SU-DHL-6 (cell line): ENCODE results near the gene DBF4B.

Experiments
- H2AFZ ChIP-seq: fragments of 200-600 bp; sonication (generic); 2 replicates; pipeline ENCODE4 v1.6.1; 2014; ENCODE audit warnings: low read depth, mild to moderate bottlenecking, moderate library complexity, mixed read lengths, antibody characterized with exemption, low read length; ENCODE audit not compliant: severe bottlenecking
- H3F3A ChIP-seq: fragments of 200-600 bp; shearing (Covaris generic); 2 replicates; pipeline ENCODE4 v1.6.0; 2016; ENCODE audit warnings: antibody characterized with exemption, mild to moderate bottlenecking; ENCODE audit not compliant: insufficient read depth
- H3K27ac ChIP-seq: fragments of 200-600 bp; sonication (generic); 2 replicates; pipeline ENCODE4 v1.5.1; 2016; ENCODE audit warnings: low read depth, mild to moderate bottlenecking, low read length, moderate library complexity, mixed read lengths
- H3K27me3 ChIP-seq: fragments of 200-600 bp; sonication (generic), shearing (Covaris generic); 2 replicates; pipeline ENCODE4 v1.6.0; 2014; ENCODE audit warnings: mild to moderate bottlenecking, low read length
- H3K36me3 ChIP-seq: fragments of 200-600 bp; sonication (generic); 2 replicates; pipeline ENCODE4 v1.6.1; 2014; ENCODE audit warnings: mild to moderate bottlenecking, low read length, mixed read lengths
- H3K4me2 ChIP-seq: fragments of 300-600, 200-600 bp; shearing (Covaris generic), sonication (generic); 2 replicates; pipeline ENCODE4 v1.6.0; 2014; ENCODE audit warnings: low read length, low read depth, mild to moderate bottlenecking; ENCODE audit not compliant: poor library complexity, severe bottlenecking
- H3K4me3 ChIP-seq: fragments of 200-600 bp; sonication (generic); 2 replicates; pipeline ENCODE4 v1.5.1; 2014; ENCODE audit warnings: antibody characterized with exemption, low read length, mild to moderate bottlenecking, mixed read lengths; ENCODE audit not compliant: insufficient read depth, poor library complexity, severe bottlenecking
- H3K79me2 ChIP-seq: fragments of 200-600 bp; sonication (generic); 2 replicates; pipeline ENCODE4 v1.6.1; 2014; ENCODE audit warnings: mild to moderate bottlenecking, low read length, moderate library complexity; ENCODE audit not compliant: insufficient read depth
- H3K9ac ChIP-seq: fragments of 200-600 bp; sonication (generic); 2 replicates; pipeline ENCODE4 v1.7.0; 2014; ENCODE audit warnings: mild to moderate bottlenecking, low read length
- H3K9me2 ChIP-seq: fragments of 200-600 bp; sonication (generic); replicated peaks from 2 replicates; pipeline ENCODE4 v1.6.1; 2014; ENCODE audit warnings: low read length; ENCODE audit not compliant: insufficient read depth
- H3K9me3 ChIP-seq: fragments of 200-600 bp; sonication (generic); 2 replicates; pipeline ENCODE4 v1.6.1; 2014; ENCODE audit warnings: low read length, mixed read lengths; ENCODE audit not compliant: insufficient read depth
- H4K20me1 ChIP-seq: fragments of 200-600 bp; sonication (generic); 2 replicates; pipeline ENCODE4 v1.6.1; 2014; ENCODE audit warnings: low read depth, mild to moderate bottlenecking, antibody characterized with exemption, low read length, moderate library complexity, mixed read lengths
- CTCF ChIP-seq: fragments of 200-600 bp; sonication (generic); IDR thresholded peaks from one replicate; pipeline ENCODE4 v1.5.1; 2017; ENCODE audit warnings: antibody characterized with exemption, mild to moderate bottlenecking, low read length, moderate library complexity; ENCODE audit not compliant: insufficient read depth, poor library complexity, severe bottlenecking
- EZH2phosphoT487 ChIP-seq: fragments of 200-600 bp; sonication (generic), shearing (Covaris generic); conservative IDR thresholded peaks from 2 replicates; pipeline ENCODE4 v1.6.1; 2018; ENCODE audit warnings: mild to moderate bottlenecking, antibody characterized with exemption, low read length, moderate library complexity, mixed read lengths

DBF4B gene

GRCh38 chr17:44769647-44770084 lies 61.2 kb downstream of the DBF4B start:
- H3K79me2 ChIP-seq, result no peaks in the 10 kb centered on the region
- no peak overlapping the region for H3K9ac ChIP-seq
- H4K20me1 ChIP-seq, result no peaks in the 10 kb centered on the region
- H3K36me3 ChIP-seq, result no peaks in the 10 kb centered on the region
- no peak overlapping the region for H3K27ac ChIP-seq
- H3K4me2 ChIP-seq, result no peak overlapping the region
- no peak overlapping the region for H2AFZ ChIP-seq
- no peaks in the 10 kb centered on the region for H3F3A ChIP-seq
- TF ChIP-seq CTCF (no peak), EZH2phosphoT487 (no peak)
- no peaks in the 10 kb centered on the region for H3K9me2 ChIP-seq
- H3K9me3 ChIP-seq, result no peaks in the 10 kb centered on the region
- no peak overlapping the region for H3K4me3 ChIP-seq
- H3K27me3 ChIP-seq, result no peaks in the 10 kb centered on the region

- Histone ChIP-seq H3K27me3 (no peaks in the 10 kb centered on the region), H3K9ac (no peak overlapping the region), H3K4me3 (no peak overlapping the region), H4K20me1 (no peaks in the 10 kb centered on the region), H2AFZ (no peak overlapping the region), H3K27ac (no peak overlapping the region), H3K9me2 (no peaks in the 10 kb centered on the region), H3K9me3 (no peaks in the 10 kb centered on the region), H3K4me2 (no peak overlapping the region), H3K79me2 (no peaks in the 10 kb centered on the region), H3F3A (no peaks in the 10 kb centered on the region), H3K36me3 (no peaks in the 10 kb centered on the region)
- TF ChIP-seq CTCF (no peak), EZH2phosphoT487 (no peak)
These were observed 61.9 kb downstream of the DBF4B start for GRCh38 chr17:44770166-44770925.

- Histone ChIP-seq H3K36me3 (no peaks in the 10 kb centered on the region), H3K9ac (no peak overlapping the region), H3K4me2 (no peak overlapping the region), H3K9me2 (no peaks in the 10 kb centered on the region), H3K27ac (no peak overlapping the region), H3K4me3 (no peak overlapping the region), H3K79me2 (no peaks in the 10 kb centered on the region), H2AFZ (no peak overlapping the region), H4K20me1 (no peaks in the 10 kb centered on the region), H3K27me3 (no peaks in the 10 kb centered on the region), H3K9me3 (no peaks in the 10 kb centered on the region), H3F3A (no peaks in the 10 kb centered on the region)
- TF ChIP-seq CTCF, result no peak
- no peak for TF ChIP-seq EZH2phosphoT487
These were observed 64.0 kb downstream of the DBF4B start for GRCh38 chr17:44772308-44773045.
